WTC11 (cell line): ENCODE data around the gene HIF3A. TPM values are rescaled to one million over a fixed set of nuclear protein-coding genes. Genes with fewer than 3 reads are reported as not detected.

ENCODE experiments used
- ATAC-seq: fragments of 200-7000 bp; cut with Tn5 transposase; 2 replicates; pipeline ENCODE4 v1.10.0; 2021; ENCODE audit warnings: mild to moderate bottlenecking, moderate library complexity
- CTCF ChIA-PET: fragments of 300-600 bp; sonication (Branson Sonifier 250); formaldehyde crosslinking; loops from one replicate; lab custom pipeline; 2021; ENCODE audit warnings: antibody characterized with exemption; lab: Charles Lee
- POLR2A ChIA-PET: fragments of 350-600 bp; sonication (Branson Sonifier 250); formaldehyde crosslinking; loops from one replicate; lab custom pipeline; 2021; ENCODE audit warnings: antibody characterized with exemption; lab: Charles Lee
- DNase-seq: peaks from one replicate; pipeline ENCODE4 v3.0.0; 2021; ENCODE audit warnings: low spot score
- H3K27ac Mint-ChIP-seq: 2 replicates; pipeline ENCODE4 v1.8.0; 2021; ENCODE audit warnings: mixed read lengths
- H3K27me3 Mint-ChIP-seq: 2 replicates; pipeline ENCODE4 v1.8.0; 2021; ENCODE audit warnings: low read depth, mild to moderate bottlenecking, moderate library complexity, mixed read lengths
- H3K36me3 Mint-ChIP-seq: 2 replicates; pipeline ENCODE4 v1.8.0; 2021; ENCODE audit warnings: mixed read lengths
- H3K4me1 Mint-ChIP-seq: 2 replicates; pipeline ENCODE4 v1.8.0; 2022; ENCODE audit warnings: mixed read lengths
- H3K4me3 Mint-ChIP-seq: 2 replicates; pipeline ENCODE4 v1.8.0; 2021; ENCODE audit warnings: mild to moderate bottlenecking, moderate library complexity, mixed read lengths
- H3K9me3 Mint-ChIP-seq: 2 replicates; pipeline ENCODE4 v1.8.0; 2021; ENCODE audit warnings: mixed read lengths
- AR ChIP-seq: fragments of 250-450 bp; sonication (Bioruptor Pico); IDR thresholded peaks from 2 replicates; pipeline ENCODE4 v1.9.0; 2021; ENCODE audit warnings: mild to moderate bottlenecking
- E2F5 ChIP-seq: sonication (generic); formaldehyde crosslinking; IDR thresholded peaks from 2 replicates; pipeline ENCODE4 v1.8.1; 2022; ENCODE audit warnings: mild to moderate bottlenecking, moderate library complexity, missing genetic modification reagents
- FOXJ3 ChIP-seq: sonication (generic); formaldehyde crosslinking; IDR thresholded peaks from 2 replicates; pipeline ENCODE4 v1.9.0; 2021; ENCODE audit warnings: missing genetic modification reagents, mild to moderate bottlenecking, borderline replicate concordance
- FOXK1 ChIP-seq: sonication (generic); formaldehyde crosslinking; IDR thresholded peaks from 2 replicates; pipeline ENCODE4 v1.8.0; 2022; ENCODE audit warnings: mild to moderate bottlenecking, moderate library complexity, missing genetic modification reagents
- FOXP1 ChIP-seq: sonication (generic); formaldehyde crosslinking; IDR thresholded peaks from 2 replicates; pipeline ENCODE4 v1.8.0; 2022; ENCODE audit warnings: missing genetic modification reagents, mild to moderate bottlenecking, moderate library complexity, borderline replicate concordance
- HMGXB4 ChIP-seq: sonication (generic); formaldehyde crosslinking; IDR thresholded peaks from 2 replicates; pipeline ENCODE4 v1.8.1; 2023; ENCODE audit warnings: mild to moderate bottlenecking, moderate library complexity, missing genetic modification reagents
- IRF2 ChIP-seq: sonication (generic); formaldehyde crosslinking; IDR thresholded peaks from 2 replicates; pipeline ENCODE4 v1.8.0; 2022; ENCODE audit warnings: low read depth, missing genetic modification reagents, borderline replicate concordance
- JAZF1 ChIP-seq: fragments of 250-450 bp; sonication (Bioruptor Pico); IDR thresholded peaks from 2 replicates; pipeline ENCODE4 v1.9.0; 2021; ENCODE audit warnings: moderate library complexity, mild to moderate bottlenecking, inconsistent platforms
- MXD4 ChIP-seq: fragments of 250-450 bp; sonication (Bioruptor Pico); IDR thresholded peaks from 2 replicates; pipeline ENCODE4 v1.8.0; 2021; ENCODE audit warnings: mild to moderate bottlenecking, moderate library complexity, borderline replicate concordance
- NFE2L1 ChIP-seq: sonication (generic); formaldehyde crosslinking; IDR thresholded peaks from 2 replicates; pipeline ENCODE4 v1.8.1; 2023; ENCODE audit warnings: missing genetic modification reagents
- NR2C2 ChIP-seq: sonication (generic); formaldehyde crosslinking; IDR thresholded peaks from 2 replicates; pipeline ENCODE4 v1.8.0; 2022; ENCODE audit warnings: mild to moderate bottlenecking, missing genetic modification reagents
- RELA ChIP-seq: sonication (generic); formaldehyde crosslinking; IDR thresholded peaks from 2 replicates; pipeline ENCODE4 v1.8.1; 2022; ENCODE audit warnings: missing genetic modification reagents, mild to moderate bottlenecking, borderline replicate concordance
- ZNF138 ChIP-seq: sonication (generic); formaldehyde crosslinking; conservative IDR thresholded peaks from 2 replicates; pipeline ENCODE4 v1.8.1; 2022; ENCODE audit warnings: mild to moderate bottlenecking, moderate library complexity, missing genetic modification reagents
- ZNF219 ChIP-seq: sonication (generic); formaldehyde crosslinking; IDR thresholded peaks from 2 replicates; pipeline ENCODE4 v1.8.0; 2023; ENCODE audit warnings: missing genetic modification reagents, mild to moderate bottlenecking, borderline replicate concordance
- ZNF263 ChIP-seq: sonication (generic); formaldehyde crosslinking; IDR thresholded peaks from 2 replicates; pipeline ENCODE4 v1.8.1; 2022; ENCODE audit warnings: low read depth, mild to moderate bottlenecking, moderate library complexity, missing genetic modification reagents
- ZNF671 ChIP-seq: fragments of 250-450 bp; sonication (Bioruptor Pico); IDR thresholded peaks from 2 replicates; pipeline ENCODE4 v1.8.0; 2021; ENCODE audit warnings: mild to moderate bottlenecking
- total RNA-seq: library from RNA; stranded (reverse); gene quantifications from 3 replicates; pipeline ENCODE4 v1.2.3, GENCODE V29; 2021
- TF ChIP-seq, protein P1 (sequence below): sonication (generic); formaldehyde crosslinking; IDR thresholded peaks from 2 replicates; pipeline ENCODE4 v1.8.1; 2023; ENCODE audit warnings: mild to moderate bottlenecking, missing genetic modification reagents
- TF ChIP-seq, protein P2 (sequence below): sonication (generic); formaldehyde crosslinking; IDR thresholded peaks from 2 replicates; pipeline ENCODE4 v1.8.0; 2023; ENCODE audit warnings: mild to moderate bottlenecking, missing genetic modification reagents
- TF ChIP-seq, protein P3 (sequence below): sonication (generic); formaldehyde crosslinking; IDR thresholded peaks from 2 replicates; pipeline ENCODE4 v1.8.0; 2023; ENCODE audit warnings: missing genetic modification reagents, mild to moderate bottlenecking, borderline replicate concordance

Gene HIF3A
- total RNA-seq, 1 experiment from 2014 or later = 31.8 TPM

- Mint-ChIP-seq H3K36me3 (peaks cover 33% of the 10 kb centered on the region), H3K9me3 (no peaks in the 10 kb centered on the region), H3K27ac (peak overlapping the region; percentile 91; the same call in 1 of the 2 replicates), H3K27me3 (no peaks in the 10 kb centered on the region), H3K4me1 (peaks cover 48% of the 10 kb centered on the region), H3K4me3 (no peak overlapping the region)
- ATAC-seq (no peak), DNase-seq (no peak)
- CTCF ChIA-PET = interaction anchor here (0.6 to 1.3 kb wide), 4 partner anchors 48 to 70 kb away, joined by 3 to 6 read pairs (median 4); no protein-coding TSS in a partner anchor
- TF ChIP-seq NFE2L1 (CRISPR knock-in tag) (no peak), ZNF138 (CRISPR knock-in tag) (no peak), FOXJ3 (CRISPR knock-in tag) (no peak), AR (CRISPR knock-in tag) (no peak), ZNF263 (no peak), ZNF219 (CRISPR knock-in tag) (no peak), MXD4 (CRISPR knock-in tag) (no peak), IRF2 (CRISPR knock-in tag) (no peak), RELA (CRISPR knock-in tag) (no peak)
- POLR2A ChIA-PET = no interaction called here
These were observed 53.9 kb downstream of the HIF3A start for GRCh38 chr19:46350758-46351159.

- ATAC-seq = no peak
- DNase-seq = no peak
- peaks cover 38% of the 10 kb centered on the region for H3K36me3 Mint-ChIP-seq
- no peaks in the 10 kb centered on the region for H3K27me3 Mint-ChIP-seq
- POLR2A ChIA-PET = interaction anchor here (0.6 kb wide), 1 partner anchor 346 kb away, joined by 5 read pairs; no protein-coding TSS in a partner anchor
- H3K27ac Mint-ChIP-seq = peak overlapping the region; percentile 91
- no peaks in the 10 kb centered on the region for H3K9me3 Mint-ChIP-seq
- CTCF ChIA-PET = interaction anchor here (0.6 to 1.3 kb wide), 4 partner anchors 48 to 71 kb away, joined by 3 to 6 read pairs (median 4); no protein-coding TSS in a partner anchor
- H3K4me1 Mint-ChIP-seq = peaks cover 45% of the 10 kb centered on the region
- H3K4me3 Mint-ChIP-seq = no peak overlapping the region
- TF ChIP-seq FOXK1 (CRISPR knock-in tag) = no peak
- TF ChIP-seq, protein P1, sequence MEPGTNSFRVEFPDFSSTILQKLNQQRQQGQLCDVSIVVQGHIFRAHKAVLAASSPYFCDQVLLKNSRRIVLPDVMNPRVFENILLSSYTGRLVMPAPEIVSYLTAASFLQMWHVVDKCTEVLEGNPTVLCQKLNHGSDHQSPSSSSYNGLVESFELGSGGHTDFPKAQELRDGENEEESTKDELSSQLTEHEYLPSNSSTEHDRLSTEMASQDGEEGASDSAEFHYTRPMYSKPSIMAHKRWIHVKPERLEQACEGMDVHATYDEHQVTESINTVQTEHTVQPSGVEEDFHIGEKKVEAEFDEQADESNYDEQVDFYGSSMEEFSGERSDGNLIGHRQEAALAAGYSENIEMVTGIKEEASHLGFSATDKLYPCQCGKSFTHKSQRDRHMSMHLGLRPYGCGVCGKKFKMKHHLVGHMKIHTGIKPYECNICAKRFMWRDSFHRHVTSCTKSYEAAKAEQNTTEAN = no peak
- no peak for TF ChIP-seq HMGXB4 (CRISPR knock-in tag)
- no peak for TF ChIP-seq NR2C2 (CRISPR knock-in tag)
- no peak for TF ChIP-seq ZNF263
- TF ChIP-seq E2F5 (CRISPR knock-in tag) = no peak
- TF ChIP-seq FOXP1 (CRISPR knock-in tag) = no peak
- TF ChIP-seq, protein P2, sequence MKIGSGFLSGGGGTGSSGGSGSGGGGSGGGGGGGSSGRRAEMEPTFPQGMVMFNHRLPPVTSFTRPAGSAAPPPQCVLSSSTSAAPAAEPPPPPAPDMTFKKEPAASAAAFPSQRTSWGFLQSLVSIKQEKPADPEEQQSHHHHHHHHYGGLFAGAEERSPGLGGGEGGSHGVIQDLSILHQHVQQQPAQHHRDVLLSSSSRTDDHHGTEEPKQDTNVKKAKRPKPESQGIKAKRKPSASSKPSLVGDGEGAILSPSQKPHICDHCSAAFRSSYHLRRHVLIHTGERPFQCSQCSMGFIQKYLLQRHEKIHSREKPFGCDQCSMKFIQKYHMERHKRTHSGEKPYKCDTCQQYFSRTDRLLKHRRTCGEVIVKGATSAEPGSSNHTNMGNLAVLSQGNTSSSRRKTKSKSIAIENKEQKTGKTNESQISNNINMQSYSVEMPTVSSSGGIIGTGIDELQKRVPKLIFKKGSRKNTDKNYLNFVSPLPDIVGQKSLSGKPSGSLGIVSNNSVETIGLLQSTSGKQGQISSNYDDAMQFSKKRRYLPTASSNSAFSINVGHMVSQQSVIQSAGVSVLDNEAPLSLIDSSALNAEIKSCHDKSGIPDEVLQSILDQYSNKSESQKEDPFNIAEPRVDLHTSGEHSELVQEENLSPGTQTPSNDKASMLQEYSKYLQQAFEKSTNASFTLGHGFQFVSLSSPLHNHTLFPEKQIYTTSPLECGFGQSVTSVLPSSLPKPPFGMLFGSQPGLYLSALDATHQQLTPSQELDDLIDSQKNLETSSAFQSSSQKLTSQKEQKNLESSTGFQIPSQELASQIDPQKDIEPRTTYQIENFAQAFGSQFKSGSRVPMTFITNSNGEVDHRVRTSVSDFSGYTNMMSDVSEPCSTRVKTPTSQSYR (CRISPR knock-in tag) = no peak
- no peak for TF ChIP-seq ZNF671 (CRISPR knock-in tag)
- TF ChIP-seq ZNF219 (CRISPR knock-in tag) = no peak
- no peak for TF ChIP-seq JAZF1 (CRISPR knock-in tag)
- TF ChIP-seq, protein P3, sequence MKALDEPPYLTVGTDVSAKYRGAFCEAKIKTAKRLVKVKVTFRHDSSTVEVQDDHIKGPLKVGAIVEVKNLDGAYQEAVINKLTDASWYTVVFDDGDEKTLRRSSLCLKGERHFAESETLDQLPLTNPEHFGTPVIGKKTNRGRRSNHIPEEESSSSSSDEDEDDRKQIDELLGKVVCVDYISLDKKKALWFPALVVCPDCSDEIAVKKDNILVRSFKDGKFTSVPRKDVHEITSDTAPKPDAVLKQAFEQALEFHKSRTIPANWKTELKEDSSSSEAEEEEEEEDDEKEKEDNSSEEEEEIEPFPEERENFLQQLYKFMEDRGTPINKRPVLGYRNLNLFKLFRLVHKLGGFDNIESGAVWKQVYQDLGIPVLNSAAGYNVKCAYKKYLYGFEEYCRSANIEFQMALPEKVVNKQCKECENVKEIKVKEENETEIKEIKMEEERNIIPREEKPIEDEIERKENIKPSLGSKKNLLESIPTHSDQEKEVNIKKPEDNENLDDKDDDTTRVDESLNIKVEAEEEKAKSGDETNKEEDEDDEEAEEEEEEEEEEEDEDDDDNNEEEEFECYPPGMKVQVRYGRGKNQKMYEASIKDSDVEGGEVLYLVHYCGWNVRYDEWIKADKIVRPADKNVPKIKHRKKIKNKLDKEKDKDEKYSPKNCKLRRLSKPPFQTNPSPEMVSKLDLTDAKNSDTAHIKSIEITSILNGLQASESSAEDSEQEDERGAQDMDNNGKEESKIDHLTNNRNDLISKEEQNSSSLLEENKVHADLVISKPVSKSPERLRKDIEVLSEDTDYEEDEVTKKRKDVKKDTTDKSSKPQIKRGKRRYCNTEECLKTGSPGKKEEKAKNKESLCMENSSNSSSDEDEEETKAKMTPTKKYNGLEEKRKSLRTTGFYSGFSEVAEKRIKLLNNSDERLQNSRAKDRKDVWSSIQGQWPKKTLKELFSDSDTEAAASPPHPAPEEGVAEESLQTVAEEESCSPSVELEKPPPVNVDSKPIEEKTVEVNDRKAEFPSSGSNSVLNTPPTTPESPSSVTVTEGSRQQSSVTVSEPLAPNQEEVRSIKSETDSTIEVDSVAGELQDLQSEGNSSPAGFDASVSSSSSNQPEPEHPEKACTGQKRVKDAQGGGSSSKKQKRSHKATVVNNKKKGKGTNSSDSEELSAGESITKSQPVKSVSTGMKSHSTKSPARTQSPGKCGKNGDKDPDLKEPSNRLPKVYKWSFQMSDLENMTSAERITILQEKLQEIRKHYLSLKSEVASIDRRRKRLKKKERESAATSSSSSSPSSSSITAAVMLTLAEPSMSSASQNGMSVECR (CRISPR knock-in tag) = no peak
These were observed 54.6 kb downstream of the HIF3A start for GRCh38 chr19:46351241-46352041.
